NCI-H446 (cell line): Measurements from ENCODE around the gene MYO3A.

Source experiments
- DNase-seq, 2 experiments: peaks; one replicate each; lab custom pipeline; 2025; lab: John Stamatoyannopoulos, UW

Gene MYO3A, protein sequence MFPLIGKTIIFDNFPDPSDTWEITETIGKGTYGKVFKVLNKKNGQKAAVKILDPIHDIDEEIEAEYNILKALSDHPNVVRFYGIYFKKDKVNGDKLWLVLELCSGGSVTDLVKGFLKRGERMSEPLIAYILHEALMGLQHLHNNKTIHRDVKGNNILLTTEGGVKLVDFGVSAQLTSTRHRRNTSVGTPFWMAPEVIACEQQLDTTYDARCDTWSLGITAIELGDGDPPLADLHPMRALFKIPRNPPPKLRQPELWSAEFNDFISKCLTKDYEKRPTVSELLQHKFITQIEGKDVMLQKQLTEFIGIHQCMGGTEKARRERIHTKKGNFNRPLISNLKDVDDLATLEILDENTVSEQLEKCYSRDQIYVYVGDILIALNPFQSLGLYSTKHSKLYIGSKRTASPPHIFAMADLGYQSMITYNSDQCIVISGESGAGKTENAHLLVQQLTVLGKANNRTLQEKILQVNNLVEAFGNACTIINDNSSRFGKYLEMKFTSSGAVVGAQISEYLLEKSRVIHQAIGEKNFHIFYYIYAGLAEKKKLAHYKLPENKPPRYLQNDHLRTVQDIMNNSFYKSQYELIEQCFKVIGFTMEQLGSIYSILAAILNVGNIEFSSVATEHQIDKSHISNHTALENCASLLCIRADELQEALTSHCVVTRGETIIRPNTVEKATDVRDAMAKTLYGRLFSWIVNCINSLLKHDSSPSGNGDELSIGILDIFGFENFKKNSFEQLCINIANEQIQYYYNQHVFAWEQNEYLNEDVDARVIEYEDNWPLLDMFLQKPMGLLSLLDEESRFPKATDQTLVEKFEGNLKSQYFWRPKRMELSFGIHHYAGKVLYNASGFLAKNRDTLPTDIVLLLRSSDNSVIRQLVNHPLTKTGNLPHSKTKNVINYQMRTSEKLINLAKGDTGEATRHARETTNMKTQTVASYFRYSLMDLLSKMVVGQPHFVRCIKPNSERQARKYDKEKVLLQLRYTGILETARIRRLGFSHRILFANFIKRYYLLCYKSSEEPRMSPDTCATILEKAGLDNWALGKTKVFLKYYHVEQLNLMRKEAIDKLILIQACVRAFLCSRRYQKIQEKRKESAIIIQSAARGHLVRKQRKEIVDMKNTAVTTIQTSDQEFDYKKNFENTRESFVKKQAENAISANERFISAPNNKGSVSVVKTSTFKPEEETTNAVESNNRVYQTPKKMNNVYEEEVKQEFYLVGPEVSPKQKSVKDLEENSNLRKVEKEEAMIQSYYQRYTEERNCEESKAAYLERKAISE (N-terminal part only)

DNA sequence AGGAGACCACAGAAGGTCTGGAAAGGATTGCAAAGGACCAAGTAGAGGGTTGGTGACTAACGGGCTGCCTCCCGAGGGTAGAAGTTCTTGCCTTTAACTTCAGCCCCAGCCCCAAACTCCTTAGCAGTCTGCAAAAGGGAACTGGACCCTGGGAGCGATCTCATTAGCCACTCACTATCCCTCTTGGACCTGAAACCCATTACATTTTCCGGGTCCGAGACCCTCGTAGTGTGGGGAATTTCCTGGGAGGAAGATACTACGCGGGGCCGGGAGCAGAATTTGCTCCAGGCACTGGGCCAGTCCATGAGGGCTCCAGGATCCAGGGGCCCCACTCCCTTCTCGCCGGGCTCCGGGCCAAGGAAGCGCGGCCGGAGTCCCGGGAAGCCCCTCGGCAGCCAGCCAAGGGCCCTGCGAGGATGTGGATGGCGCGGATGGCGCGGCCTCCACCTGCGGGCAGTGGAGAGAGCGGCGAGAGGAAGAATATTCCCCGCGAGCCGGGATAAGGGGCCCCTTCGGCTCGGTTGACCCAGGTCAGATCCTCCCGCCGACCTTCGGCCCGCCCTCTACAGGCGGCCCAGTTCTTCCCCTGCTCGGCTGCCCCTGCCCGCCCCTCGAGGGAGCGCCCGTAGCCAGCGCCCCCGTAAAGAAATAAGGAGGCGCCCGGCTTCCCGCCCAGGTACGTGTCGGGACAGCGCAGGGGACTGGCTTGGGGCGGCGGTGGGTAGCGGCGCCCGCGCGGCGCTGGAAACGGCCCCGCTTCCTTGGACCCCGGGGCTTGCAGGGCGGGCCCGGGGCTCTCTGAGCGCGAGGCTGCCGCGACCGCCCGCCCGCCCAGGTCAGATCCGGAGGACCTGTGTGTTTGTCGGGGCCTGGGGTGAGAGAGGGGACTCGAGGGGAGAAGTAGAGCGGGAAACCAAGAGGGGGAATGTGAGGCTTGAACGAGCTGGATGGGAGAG, at the start of gene MYO3A:
TSS of gene MYO3A (plus strand) at position 577 of the 956 bp plus-strand sequence. CDS start 17,882 bp downstream, outside the sequence.
- DNase-seq, result peak in 1 of 2 experiments; percentile 38

DNA sequence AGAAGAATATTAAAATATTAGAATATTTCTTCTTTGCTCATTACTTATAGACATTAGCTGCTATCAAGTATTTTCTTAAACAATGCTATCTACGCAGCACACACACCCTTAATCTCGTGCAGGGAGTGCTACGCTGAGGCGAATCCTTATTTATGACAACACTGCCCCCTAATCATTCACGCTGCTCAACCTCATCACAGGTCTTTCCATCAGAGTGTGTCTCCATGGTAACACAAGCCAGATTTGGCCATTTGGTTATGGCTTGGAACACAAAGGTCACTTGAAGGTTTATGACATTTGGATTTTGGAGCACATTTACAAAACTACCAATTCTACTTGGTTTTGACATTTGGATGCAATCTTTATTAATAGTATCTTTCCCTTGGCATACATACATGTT, 45.4 kb upstream of the MYO3A start:
- DNase-seq, result no peak

DNA sequence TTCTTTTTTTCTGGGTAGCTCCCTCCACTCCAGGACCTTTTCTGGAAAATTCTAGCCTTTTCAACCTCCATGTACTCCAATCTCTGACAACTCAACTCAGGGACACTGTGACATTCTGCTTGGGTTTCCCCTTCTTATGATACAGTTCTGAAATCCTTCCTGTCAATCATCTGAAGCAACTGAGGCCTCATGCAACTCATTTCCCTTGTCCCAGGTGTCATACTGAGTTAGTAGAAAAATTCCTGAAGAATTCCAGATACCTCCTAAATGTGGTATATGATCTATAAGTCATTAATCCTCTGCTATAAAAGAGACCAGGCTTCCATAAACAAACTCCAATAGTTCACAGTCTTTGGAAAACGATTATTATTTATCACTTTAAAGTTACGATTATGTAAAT, 43.0 kb upstream of the MYO3A start:
- no peak for DNase-seq

DNA sequence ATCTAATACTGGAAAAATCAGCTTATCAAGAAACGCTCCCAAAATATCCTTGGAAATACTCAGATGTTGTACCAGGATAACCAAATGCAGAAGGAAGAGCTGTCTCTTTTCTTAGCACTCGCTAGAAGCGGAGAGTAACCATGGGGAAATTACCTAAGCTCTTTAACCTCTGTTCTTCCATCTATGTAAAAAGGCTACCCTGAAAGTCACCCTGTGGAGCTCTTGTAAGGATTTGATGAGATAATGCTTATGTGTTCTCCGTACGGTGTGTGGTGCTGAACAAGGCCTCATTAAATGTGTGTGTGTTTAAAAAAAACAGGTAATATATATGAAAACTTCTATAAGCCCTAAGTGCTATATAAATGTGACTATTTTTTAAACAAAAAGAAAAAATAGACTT, 38.2 kb upstream of the MYO3A start:
- DNase-seq, result no peak

DNA sequence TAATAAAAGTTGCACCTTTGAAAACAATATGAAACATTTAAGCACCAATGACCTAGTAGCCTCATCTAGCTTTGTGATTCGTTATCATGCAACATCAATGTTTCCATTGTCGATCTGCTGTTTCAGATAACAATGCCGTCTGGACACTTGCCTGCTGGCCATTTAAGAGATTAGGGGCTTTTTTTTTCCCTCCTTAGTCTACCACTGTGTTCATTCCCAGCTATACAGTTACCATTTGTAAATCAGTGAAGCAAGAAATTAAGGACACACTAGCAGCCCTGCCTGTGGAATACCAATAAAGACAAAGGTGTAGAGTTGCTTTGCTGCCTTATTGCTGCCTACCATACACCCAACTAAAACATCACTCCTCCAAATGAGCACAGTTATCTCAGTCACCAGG, 37.6 kb upstream of the MYO3A start:
- no peak for DNase-seq

DNA sequence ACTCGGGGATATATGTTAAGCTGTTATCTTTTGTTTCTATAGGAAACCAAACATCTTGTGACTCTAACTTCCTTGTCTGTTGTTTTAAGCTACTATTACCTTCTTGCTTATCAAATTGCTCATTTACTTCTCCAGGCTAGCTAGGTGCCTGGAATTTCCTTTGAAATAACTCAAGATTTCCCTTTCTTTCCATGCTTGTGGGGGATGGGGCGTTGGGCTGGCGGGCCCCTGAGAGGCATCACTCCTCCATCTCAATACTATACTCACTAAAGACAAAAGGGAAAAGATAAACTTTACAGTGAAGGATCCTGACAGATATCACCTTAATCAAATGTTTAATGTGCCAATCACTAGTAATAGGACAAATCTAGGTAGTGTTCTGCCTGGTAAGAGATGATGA, 34.7 kb upstream of the MYO3A start:
- no peak for DNase-seq

DNA sequence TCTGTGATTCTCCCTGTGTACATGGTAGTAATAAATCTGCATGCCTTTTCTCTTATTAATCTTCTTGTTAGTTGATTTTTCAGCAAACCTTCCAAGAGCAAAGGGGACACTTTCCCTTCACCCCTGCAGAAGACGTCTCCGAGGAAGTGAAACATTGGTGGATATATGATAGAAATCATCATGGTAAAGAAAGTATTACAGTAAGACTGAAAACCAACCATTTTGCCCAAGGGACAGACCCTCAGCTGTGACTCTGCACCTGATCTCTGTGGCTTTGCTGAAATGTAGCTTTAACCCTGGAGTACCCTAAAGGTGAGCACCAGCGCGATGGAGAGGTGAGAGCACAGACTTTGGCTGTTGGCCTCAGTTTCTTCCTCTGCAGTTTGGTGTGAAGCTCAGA, 32.8 kb upstream of the MYO3A start:
- no peak for DNase-seq

DNA sequence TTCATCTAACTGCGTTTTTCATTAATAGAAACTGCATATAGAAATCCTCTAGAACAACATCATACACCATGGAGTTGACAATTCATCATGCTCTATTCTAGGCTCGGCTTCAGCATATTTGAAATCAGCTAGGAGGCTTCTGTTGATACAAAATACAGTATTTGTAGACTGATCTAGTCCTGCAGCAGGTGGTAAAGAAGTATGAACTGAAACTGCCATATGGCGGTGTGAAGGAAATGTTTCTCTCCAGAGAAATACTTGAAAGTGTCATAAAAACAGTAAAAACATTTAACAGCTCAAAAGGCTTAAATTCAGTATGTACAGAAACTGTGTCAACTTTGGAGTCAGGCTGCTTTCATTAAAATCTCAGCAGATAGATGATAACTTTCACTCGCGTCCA, 32.0 kb upstream of the MYO3A start:
- no peak for DNase-seq

DNA sequence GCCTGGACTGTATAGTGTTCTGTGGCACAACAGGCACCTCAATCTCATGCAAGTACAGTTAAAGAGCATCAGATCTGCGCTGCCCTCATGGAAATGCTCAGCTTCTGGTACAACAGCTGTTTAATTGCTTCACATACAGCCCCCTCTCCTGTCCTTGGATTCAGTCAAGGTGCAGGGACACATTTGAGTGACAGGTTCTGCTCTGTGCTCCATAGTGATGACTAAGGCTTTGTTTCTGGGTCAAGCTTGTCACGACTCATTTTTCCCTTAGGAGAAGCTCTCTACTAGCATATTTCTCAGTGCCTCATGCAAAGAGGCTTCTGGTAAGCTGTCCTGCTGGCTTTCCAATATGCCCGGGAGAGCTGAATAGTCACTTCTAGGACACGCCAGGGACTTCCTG, 26.8 kb upstream of the MYO3A start:
- no peak for DNase-seq

DNA sequence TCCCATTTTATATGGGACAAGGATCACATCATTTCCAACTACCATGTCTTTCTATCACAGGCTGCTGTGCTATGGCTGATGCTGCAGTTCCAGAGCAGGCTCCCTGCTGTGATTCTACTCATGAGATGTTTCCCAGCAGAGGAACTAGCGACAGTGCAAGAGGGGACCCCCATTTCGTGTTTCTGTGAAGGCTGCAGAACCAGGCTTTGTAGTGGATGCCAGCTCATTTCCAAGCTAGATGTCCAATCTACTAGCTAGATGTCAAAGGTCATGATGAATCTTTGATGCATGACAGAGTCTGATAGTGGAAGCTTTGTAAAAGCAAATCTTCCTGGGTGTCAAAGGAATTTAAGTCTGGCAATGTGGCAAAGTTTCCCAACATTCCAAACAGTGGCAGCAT, 21.2 kb upstream of the MYO3A start:
- DNase-seq, result no peak

DNA sequence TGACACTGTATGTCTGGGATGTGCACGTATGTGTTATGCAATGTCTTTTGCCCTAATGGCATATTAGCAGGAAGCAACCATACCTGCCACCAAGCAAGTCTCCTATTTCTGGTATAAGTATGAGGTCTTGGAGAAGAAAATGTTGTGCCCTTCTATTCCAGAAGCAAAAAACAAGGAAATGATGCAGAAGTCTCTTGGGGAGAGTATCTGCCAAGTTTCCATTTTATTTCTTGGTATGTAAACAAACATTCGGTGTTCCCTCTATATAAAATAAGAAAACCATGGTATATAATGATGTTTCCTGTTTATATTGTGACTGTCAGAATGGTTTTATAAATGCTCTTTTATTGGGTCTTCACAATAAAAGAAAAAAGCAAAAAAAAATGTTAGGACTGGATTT, 19.3 kb upstream of the MYO3A start:
- no peak for DNase-seq

DNA sequence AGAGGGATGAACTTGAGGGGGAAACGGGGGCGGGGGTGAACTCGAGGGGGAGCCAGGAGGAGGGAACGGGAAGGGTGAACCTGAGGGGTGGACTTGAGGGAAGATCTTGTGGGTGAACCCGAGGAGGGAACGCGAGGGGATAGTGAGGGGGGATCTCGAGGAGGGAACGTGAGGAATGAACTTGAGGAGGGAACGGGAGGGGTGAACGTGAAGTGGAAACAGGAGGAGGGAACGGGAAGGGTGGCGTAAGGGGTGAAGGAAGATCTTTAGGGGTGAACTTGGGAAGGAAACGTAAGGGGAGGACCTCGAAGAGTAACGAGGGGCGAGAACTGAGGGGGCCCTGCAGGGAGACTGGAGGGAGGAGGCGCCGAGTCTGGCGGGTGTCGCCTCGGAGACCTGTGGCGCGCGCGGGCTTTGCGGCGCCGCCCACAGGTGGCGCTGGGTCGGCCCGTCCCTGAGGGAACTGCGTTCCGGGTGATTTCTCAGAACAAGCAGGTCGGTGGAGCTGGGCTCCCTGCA, 651 bp downstream of the MYO3A start:
- DNase-seq, result peak in 1 of 2 experiments; percentile 8

DNA sequence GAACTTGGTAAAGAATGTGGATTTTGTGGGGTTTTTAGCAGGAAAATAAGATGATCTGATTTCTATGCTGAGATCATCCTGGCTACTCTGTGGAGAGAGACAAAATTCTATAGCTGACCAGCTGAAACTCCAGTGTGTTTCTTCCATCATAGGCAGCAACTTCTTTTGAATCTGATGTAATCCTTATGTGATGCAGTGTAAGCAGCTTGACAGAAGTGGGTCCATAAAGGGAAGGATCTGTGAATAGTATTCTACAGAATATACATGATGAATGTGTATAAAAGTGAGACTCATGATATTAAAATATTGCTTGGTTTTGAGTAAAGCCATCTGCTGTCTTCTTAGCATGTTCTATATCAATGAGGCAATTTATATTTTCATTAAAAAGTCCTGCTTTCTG, 4.4 kb downstream of the MYO3A start:
- no peak for DNase-seq

DNA sequence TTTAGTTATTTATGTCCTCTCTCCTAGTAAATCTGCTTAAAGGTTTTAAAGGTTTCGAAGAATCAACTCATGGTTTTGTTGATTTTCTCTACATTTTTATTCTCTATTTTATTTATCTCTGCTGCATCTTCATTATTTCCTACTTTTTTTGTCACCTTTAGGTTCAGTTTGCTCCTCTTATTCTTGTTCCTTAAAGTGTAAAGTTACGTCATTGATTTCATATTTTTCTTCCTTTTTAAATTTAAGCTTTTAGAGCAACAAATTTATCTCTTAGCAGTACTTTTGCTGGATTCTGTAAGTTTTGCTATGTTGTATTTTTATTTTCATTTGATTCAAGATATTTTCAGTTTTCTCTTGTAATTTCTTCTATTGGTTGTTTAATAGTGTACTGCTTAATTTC, 10.7 kb downstream of the MYO3A start:
- no peak for DNase-seq

DNA sequence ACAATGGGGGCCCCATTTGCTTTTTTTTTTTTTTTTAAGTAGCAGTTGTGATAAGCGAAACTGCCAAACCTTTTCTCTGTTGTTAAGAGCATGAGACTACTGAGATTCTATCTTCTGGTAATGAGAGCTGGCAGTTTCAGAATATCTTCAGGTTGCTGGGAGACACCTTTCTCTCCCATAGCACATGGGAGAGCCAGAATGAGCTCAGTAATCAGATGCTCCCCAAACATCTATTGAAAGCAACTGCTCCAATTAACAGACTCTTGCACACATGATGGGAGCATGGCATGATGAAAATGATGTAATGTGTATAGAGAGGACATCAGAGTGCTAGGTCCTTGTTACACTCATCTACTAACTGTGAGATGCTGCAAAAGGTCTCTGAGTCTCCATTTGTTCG, 18.8 kb downstream of the MYO3A start:
- no peak for DNase-seq

DNA sequence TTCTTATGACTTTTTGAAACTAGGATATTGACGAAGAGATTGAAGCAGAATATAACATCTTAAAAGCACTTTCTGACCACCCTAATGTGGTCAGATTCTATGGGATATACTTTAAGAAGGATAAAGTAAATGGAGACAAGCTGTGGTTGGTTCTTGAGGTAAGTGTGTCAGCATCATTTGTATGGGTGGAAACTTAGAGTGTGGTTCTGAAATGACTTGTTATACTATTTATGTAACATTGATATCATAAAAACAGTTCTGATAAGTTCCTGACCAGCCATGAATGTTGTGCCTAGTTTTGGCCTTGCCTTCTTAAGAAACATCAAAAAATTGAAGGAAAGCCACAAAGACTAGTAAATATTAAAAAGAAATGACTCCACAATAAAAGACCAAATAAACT, 20.8 kb downstream of the MYO3A start:
- no peak for DNase-seq

DNA sequence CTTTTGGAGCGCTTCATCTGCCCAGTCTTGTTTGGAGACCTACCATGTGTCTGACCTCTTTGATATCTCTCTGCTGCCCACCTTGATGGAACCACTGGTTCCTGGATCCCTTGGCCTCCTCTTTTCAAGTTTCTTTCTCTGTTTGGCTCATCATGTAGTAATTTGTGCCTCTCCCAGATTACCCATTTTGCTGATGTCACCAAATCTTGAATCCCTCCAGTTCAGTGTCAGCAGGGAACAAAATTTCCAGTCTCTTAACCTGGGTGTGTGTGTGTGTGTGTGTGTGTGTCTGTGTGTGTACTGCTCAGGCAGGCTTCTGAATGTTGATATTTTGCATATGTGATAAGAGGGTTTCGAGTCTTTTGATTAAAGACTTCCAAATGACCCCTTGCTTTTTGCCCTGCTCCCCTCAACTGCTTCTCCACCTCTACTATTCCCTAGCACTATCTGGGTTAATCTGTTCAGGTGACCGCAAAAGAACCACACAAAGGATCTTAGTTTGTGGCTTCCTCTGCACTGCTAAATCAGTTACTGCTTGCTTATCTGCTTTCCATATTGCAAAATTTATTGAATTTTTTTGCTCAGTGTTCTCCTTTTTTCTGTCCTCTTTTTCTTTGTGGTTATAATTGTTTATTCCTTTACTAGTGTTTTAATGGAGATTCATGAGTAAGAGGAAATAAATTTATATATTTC, 25.7 kb downstream of the MYO3A start:
- DNase-seq, result no peak

DNA sequence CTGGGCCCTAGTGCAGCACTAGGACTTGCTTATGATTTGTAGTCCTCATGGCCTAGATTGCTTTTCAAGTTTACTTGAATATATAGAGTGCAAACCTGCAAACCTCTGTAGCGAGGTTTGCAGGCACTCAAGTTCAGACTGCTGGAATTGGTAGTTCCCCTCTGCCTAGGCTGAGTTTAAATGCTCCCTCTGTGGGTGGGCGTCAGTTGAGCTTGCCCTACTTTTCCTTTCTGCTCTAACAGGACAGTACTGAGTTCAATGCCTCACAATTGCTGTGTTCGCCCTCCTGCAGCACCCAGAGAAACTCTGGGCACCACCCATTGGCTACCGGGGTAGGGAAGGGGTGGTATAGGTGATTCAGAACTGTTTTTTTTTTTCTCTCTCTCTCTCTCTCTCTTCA, 31.6 kb downstream of the MYO3A start:
- DNase-seq, result no peak

DNA sequence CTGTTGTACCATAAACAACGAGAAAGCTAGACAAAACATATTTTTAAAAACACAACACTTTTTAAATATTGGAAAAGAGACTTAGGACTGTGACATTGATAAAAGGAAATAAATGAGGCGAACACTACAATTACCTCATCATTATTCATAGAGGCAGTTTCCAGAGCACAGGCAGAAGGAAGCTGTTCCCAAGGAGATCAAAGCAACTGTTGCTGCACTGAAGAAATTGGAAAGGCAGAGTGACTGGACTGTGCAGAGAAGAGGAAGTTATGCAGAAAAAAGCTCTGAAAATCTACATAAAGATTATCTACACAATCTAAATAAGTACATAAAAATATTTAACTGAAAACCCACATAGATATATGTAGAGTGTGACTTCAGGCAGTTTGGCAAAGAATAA, 32.8 kb downstream of the MYO3A start:
- no peak for DNase-seq

DNA sequence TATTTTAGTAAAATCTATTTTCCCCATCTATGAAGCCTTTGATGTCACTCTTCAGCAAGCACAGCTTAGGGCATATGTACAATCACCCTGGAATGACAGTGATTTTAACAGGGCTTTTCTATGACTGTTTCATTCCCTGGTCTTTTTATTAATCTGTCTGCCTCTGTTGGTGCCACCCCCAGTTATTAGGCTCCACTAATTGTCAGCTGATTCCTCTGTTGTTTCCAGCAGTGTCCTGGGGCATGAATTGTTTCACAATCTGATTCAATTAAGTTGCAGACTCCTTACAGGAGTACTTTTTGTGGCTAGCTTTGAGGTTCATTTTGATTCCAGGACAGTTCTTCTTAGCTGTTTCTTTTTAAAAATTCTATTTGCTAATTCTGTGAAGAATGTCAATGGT, 38.6 kb downstream of the MYO3A start:
- DNase-seq, result no peak
